GM19397 (cell line): ENCODE results near the gene GALNT3.
A peak's percentile ranks its signal among the peaks of the same experiment; 100 is the strongest.

ENCODE experiments used
- ATAC-seq: cut with Tn5 transposase; IDR thresholded peaks from one replicate; pipeline ENCODE4 v1.9.1; 2021; ENCODE audit warnings: mild to moderate bottlenecking, moderate library complexity; ENCODE audit not compliant: unreplicated experiment

Gene GALNT3

GRCh38 chr2:165793779-165794535 lies at the start of gene GALNT3:
TSS of gene GALNT3 (minus strand) at chr2:165794247. CDS start at chr2:165770700, 23,547 bp downstream.
- peak; percentile 42 for ATAC-seq

DNA sequence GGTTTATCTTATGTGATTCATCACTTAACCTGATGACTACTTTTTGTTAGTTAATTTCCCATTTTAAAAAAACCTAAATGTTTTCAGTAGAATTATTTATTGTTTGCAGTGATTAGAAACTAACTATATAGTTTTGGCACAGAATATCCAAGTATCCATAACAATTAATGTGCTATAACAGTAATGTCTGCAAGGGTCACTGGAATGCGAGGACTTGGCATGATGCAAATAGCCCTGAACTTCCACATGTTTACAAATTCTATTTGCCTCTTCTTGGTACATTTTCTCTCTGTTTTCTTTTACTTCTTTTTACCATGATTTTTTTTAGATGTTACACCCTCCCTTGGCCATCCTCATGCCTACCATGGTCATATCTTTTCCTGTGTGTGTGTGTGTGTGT lies 49.3 kb upstream of the GALNT3 start:
- no peak for ATAC-seq

DNA sequence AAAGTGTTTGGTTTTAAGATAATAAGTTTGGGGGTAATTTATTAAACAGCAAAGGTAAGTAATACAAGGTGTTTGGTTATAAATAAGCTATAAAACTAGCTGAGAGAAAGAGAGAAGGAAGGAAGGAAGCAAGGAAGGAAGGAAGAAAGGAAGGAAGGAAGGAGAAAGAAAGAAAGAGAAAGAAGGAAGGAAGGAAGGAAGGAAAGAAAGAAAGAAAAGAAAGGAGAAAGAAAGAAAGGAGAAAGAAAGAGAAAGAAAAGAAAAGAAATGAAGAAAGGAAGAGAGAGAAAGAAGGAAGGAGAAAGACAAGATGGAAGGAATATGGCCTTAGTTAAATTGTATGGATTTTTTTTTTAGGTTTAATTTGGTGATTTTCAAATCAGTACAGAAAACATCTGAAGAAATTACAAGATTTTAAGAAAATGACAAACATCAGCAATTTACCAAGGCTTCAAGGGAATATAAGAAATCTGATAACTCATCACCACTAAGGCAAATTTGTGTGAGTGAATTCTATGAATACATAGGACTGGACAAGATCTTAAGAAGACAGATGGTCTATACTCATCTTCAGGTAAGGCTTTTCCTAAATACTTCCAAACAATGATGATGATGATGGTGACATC lies 46.4 kb upstream of the GALNT3 start:
- ATAC-seq = no peak

GRCh38 chr2:165839610-165840009 lies 45.6 kb upstream of the GALNT3 start:
- ATAC-seq = no peak

- ATAC-seq = no peak
Observed at GRCh38 chr2:165837122-165837521, 43.1 kb upstream of the GALNT3 start.

GRCh38 chr2:165835363-165835762 lies 41.3 kb upstream of the GALNT3 start:
- no peak for ATAC-seq

DNA sequence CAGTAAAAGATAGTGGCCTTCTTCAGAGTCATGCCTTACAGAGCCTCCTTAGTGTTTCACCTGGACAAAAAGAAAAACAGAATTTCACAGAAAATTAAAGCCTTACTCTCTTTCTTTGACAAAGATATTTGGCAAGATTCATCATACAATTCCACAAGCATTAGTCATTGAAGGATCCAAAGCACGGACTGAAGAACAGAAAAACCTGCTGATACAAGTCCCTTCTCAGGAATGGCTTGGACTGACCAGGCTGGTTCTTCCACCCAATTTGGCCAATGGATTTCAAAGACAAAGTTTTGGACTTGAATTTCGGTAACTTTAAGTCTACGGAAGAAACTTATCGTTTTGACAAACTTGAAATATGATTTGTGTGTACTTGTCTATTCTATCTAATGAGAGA lies 39.1 kb upstream of the GALNT3 start:
- ATAC-seq = no peak

GRCh38 chr2:165827921-165828276 lies 33.9 kb upstream of the GALNT3 start:
- no peak for ATAC-seq

DNA sequence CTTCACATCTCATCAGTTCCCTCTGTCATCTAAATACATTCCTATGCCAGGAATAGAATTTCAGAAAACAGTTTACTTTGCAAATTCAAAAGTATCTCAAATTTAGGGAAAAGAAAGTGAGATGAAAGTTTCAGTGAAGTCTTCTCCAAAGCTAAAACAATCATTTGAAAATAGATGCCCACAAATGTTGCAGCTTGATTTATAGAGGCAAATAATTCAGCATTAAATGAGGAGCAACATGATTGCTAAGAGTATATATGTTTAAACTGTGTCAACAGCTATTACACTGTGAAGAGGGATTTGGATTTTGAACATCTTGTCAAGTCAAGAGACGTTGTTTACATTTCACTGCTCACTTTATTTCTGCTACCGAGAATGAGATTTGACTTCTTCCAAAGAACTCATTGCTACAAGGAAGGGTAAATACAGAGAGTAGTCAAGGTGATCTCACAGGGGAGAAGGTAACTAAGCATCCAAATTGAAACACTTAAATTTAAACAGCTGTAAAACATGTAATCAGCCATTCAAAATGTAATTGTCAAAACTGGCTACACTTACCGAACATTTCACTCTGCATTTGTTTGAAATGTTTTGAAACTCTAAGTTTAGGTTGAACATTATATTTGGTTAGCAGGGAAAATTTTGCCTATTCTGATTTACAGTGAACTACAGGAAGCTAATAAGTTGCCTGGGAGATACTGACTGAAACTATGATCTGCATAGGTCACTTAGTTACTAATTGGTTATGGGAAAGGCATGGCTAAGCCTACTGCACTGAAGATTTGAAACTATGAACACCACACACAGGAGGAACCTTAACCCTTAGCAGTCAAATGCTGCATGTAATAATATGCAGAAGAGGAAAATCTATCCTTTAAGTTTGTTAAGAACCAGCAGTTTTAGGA lies 33.2 kb upstream of the GALNT3 start:
- peak; percentile 85 for ATAC-seq

- ATAC-seq = no peak
Observed at GRCh38 chr2:165825041-165825440, 31.0 kb upstream of the GALNT3 start.

GRCh38 chr2:165820296-165820695 lies 26.2 kb upstream of the GALNT3 start:
- ATAC-seq = no peak

DNA sequence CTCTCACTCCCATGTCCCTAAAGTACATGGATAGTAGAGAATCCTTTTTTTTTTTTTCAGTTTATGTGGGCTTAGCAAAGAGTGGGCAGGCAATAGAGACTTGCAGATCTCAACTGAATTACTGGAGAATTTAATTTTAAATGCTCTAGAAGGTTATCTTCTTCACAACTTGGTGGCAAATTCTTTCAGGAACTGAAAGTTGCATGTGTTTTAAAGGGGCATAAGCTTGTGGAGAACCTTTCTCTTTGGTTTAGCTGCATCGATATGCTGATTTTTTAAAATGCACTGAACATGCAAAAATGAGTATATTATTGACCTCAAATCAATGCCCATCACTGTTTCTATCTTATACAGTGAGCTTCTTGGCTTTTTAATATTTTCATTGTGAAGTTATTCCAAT lies 24.9 kb upstream of the GALNT3 start:
- ATAC-seq = no peak

DNA sequence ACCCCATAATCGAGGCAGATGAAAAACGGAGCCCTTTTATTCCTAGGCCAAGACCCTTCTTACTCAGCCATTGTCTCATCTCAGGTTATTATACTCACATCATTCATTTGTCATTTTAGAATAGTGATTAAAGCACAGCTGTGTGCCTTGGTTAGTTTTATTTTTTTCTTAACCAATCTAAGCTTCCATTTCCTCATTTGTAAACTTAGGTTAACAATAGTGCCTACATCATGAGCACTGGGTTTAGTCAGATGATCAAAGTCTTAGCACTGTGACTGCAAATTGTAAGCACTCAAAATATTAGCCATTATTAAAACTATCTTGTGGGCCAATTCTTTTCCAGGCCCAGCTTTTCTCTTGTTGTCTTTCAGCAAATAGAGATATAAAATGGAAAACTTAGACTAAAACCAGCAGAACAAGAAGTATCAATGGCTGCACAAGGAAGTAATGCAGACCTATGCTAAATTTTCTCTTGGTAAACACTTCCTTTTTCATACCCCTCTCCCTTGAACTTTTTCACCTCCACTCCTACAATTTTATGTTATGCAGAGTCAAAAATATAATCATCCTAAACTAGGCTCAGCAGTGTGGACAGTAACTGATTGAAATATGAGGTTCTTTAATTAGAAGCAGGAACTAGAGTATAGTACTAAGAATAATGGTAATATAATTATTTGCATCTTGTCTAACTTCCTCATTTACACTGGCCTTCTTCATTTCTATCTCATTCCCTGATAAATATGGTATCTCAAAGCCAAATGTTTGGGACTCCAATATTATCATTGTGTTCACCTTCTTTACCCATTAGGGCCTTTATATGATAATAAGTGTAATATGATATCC lies 21.5 kb upstream of the GALNT3 start:
- peak; percentile 61 for ATAC-seq

GRCh38 chr2:165814473-165814872 lies 20.4 kb upstream of the GALNT3 start:
- ATAC-seq = no peak

DNA sequence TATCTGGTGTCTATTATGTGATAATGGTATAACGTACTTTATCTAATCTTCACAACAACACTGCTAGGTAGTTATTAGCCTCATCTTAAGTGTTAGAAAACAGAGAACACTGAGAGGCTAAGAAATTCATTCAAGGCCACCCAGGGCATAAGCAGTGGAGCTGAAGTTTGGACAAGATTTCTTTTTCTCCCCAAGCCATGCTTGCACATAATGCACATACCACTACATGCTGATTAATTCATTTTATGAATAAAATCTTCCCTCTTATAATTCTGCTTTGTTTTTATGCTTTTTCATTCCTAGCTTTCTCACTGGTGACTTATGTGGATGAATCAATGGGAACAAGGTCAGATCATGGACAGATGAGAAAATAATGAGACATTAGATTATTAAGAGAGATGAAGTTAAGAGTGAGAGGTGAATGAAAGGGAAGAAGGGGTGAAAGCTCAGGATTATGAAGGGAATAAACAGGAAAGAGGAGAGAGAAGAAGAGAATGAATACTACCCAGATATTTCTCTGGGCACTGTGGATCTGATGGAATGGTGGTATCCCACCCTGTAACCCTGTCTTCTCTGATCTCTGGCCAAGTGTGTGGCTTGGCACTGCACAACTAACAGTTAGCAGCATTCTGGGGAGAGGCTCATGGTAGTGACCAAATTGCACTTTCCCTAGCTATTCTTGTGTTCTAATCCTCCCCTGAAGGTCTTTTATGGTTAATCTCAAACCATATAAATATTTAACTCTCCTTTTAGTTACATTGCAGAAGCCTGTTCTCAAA lies 17.7 kb upstream of the GALNT3 start:
- no peak for ATAC-seq

GRCh38 chr2:165810418-165810817 lies 16.4 kb upstream of the GALNT3 start:
- ATAC-seq = no peak

DNA sequence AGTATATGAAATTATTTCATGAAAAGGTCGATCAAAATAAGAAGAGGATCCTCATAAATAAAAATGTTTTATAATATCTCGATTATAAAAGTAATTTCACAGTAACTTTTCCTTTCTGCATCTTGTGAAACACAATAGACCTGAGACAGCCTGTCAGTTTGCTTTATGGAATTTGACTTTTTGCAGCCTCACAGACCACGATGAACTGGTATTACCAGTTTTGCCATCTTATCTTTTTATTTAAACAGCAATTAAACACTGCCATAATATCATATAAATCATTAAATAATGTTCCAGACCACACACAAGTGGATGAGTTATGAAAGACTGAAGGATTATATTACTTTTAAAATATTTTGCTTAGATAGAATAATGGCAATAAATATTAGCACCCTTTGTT lies 10.7 kb upstream of the GALNT3 start:
- ATAC-seq = no peak

DNA sequence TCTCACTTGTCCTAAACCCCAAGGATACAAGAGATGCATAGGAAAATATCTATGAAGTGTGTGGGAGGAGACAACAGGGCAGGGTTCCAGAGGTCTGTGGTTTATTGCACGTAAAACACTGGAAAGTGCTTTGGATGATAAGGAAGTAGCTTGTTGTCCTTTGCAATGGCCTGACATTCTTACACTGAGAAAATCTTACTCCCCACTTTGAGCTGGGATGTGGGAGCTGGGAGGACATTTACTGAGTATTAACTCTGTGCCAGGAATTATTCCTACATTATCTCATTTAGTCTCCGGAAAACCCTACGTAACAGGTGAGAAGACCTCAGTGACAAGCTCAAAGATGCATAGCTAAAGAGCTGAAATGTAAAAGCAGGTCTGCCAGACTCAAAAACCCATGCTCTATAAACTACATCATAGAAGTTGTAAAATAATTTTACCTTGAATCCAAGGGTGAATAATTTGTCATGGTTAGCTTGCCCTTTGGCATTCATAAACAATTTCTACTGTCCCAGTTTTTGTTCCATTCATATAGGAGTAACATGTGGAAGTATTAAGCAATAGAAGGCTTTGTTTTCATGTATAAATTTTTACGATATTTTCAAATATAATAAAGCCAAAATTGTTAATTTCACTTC lies 9.2 kb upstream of the GALNT3 start:
- ATAC-seq = no peak

- no peak for ATAC-seq
Observed at GRCh38 chr2:165801176-165801575, 7.1 kb upstream of the GALNT3 start.
